GM18858 (cell line): Measurements from ENCODE around the gene GATA2.

Experiments
- ATAC-seq: cut with Tn5 transposase; IDR thresholded peaks from one replicate; pipeline ENCODE4 v1.9.1; 2021; ENCODE audit not compliant: unreplicated experiment

GATA2 gene

DNA sequence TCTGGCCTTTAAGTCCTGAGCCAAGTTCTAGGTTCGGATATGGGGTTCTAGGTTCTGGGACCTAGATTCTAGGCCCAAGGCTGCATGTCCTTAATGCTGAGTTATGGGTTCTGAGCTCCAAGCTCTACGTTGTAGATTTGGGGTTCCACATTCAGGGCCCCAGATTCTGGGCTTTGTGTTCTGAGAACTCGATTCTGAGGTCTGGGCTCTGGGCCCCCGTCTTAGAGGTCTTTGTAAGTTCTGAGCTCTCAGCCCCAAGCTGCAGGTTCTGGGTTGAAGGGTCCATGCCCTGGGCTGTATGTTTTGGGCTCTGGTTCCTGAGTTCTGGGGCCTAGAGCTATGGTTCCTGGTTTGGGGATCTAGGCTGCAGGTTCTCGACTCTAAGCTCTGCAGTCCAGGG lies 16.3 kb downstream of the GATA2 start:
- no peak for ATAC-seq

GRCh38 chr3:128475355-128475754 lies 17.6 kb downstream of the GATA2 start:
- ATAC-seq = no peak

DNA sequence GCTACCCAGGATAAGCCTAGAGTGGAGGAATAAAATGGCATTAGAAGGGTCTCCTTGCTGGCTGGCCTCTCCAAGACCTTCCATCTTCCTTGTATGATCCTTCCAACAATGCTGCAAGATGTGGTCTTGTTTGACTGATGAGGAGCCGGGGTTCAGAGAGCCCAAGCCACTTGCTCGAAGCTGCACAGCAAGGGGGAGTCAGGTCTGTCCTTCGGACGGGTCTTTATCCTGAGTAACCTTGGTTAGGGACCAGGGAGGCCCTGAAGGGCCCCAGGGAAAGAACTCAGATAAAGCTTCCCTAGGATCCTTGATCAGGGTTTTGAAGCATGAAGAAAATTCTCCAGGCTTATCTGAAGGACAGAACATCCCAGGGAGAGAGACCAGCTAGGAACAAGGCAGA lies 19.3 kb downstream of the GATA2 start:
- no peak for ATAC-seq

GRCh38 chr3:128473180-128473519 lies 19.9 kb downstream of the GATA2 start:
- ATAC-seq = no peak

DNA sequence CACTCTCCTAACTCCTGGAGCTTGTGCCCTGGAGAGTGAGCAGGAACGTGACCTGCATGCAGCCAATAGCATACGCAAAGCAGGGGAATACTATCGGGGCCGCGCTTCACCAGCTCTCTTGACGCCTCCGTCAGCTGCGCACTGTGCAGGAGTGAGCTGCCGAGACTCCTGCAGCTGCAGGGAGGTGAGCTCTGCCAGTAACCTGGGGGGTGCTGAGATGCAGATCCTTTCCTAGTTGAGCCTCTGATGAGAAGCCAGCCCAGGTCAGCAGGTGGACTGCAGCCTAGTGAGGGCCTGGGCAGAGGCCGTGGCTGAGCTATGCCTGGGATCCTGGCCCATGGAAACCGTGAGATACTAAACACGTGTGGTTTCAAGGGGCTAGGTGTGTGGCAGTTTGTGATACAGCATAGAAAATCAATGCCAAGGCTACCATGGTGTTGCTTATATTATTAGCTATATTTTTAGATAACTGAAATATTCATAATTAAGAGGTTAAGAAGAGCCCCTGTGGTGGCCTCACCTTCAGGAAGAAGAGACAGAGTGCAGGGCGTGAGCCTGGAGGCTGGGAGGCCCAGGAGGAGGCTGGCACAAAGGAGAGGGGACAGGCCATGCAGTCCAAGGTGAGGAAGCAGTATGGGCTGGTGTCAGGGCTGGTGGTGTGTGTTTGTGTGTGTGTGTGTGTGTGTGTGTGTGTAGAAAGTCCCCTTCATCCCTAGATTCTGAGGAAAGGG lies 20.4 kb downstream of the GATA2 start:
- ATAC-seq = no peak

GRCh38 chr3:128471720-128472119 lies 21.3 kb downstream of the GATA2 start:
- ATAC-seq = no peak

DNA sequence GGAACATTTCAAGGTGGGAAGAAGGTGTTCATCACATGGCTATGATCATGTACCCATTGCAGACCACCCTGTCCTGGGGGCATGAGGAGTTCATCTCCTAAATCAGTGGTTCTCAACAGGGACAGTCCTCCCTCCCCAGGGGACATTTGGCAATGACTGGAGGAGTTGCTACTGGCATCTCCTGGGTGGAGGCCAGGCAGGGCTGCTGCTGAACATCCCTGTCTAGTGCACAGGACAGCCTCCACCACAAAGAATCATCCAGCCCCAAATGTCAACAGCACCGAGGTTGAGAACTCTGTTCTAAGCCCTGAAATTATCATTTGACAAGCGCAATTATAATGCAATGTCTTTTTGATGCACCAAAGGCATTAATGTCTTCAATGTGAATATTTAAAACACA lies 21.9 kb downstream of the GATA2 start:
- ATAC-seq = no peak

DNA sequence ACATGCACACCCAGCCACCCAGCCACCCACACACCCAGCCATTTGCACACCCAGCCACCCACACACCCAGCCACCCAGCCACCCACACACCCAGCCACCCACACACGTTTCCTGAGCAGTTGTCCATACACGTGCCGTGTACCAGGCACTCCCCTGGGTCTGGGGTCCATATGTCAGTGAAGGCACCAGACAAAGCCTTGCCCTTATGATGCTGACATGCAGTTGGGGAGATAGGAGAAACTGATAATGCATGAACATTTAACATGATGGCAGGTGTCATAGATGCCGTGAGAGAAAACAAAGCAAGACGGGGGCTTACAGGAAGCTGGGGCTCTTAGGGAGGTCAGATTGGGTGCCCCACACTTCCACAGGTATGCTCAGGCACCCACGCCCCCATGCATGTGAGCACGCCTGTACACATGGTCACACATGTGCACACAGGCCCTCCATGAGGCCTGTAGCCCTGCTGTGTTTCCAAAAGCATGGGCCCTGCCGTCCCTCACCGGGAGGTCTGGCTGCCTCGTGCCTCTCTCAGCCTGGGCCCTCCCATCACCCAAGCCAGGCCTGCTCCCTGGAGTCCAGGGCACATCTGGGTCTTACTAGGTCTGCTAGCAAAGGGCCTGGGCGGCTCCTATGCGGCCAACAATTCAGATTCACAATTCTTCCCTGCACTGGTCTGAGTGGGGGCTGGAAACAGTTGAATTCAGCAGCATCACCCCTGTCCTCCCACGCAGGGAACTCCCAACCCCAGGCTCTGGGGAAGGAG lies 22.7 kb downstream of the GATA2 start:
- no peak for ATAC-seq

DNA sequence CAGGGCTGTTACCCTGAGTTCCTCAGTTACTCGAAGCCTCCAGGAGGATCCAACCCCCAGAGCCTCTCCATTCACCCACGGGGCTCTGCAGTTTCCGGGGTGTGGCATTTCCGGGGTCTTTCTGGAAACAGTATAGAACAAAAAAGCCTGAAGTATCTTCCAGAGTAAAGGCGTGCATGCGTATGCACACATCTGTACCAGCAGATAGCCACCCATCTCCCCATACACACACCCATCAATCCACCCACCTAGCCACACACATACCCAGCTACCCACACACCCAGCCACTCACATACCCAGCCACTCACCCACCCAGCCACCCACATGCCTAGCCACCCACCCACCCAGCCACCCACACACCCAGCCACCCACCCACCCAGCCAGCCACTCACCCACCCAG lies 23.4 kb downstream of the GATA2 start:
- no peak for ATAC-seq

GRCh38 chr3:128468791-128469527 lies 24.0 kb downstream of the GATA2 start:
- no peak for ATAC-seq

DNA sequence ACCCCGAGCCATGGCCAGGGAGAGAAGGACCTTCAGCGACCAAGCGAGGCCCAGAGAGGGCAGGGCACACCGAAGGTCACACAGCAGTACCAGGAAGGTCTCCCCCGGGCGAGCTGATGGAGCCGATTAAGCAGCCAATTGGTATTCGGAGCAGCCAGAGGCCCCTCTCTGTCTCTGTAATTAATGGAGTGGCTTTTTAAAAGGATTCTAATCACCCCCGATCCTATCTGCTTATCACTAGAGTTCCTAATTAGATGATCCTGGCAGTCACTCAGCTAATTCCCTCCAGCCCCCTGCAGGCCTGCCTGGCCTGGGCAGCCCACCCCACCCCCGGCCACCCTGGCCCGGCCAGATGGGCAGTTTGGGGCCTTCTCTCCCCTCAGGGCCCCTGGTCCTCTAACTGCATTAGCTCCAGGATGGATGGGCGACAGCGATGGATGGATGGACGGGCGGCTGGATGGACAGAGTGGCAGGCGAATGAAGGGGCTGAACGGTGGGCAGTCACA lies 24.7 kb downstream of the GATA2 start:
- ATAC-seq = no peak

- no peak for ATAC-seq
Observed at GRCh38 chr3:128466840-128467541, 26.0 kb downstream of the GATA2 start, which contains the start of gene DNAJB8. Gene DNAJB8, minus strand, starts transcription at chr3:128466890. Its CDS starts 3,645 bp downstream, at chr3:128463245.

DNA sequence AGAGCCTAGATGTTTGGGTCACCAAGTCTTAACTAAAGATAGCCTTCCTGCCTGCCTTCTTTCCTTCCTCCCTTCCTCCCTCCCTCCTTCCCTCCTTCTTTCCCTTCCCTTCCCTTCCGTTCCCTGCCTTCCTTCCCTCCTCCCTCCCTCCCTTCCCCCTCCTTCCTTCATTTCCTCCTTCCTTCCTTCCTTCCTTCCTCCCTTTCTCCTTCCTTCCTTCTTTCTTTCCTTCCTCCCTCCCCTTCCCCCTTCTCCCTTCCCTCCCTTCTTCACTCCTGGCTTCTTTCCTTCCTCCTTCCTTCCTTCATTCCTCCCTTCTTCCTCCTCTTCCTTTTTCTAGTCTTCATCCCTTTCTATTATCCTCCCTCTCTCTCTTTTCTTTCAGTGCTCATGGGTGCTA lies 28.3 kb downstream of the GATA2 start:
- no peak for ATAC-seq

DNA sequence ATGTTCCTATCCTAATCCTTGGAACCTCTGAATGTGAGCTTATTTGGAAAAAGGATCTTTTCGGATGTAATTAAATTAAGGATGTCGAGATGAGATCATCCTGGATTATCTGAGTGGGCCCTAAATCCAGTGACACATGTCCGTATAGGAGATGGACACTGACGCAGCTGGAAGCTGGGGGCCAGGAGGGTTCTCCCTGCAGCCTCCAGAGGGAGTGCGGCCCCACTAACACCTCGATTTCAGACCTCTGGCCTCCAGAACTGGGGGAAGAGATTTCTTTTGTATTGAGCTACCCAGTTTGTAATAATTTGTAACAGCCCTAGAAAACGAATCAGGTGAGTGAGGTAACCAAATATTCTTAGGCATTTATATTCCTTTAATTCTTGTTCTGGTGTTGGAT lies 28.8 kb downstream of the GATA2 start:
- ATAC-seq = no peak

- no peak for ATAC-seq
Observed at GRCh38 chr3:128463771-128464170, 29.2 kb downstream of the GATA2 start.

- no peak for ATAC-seq
Observed at GRCh38 chr3:128463354-128463753, 29.6 kb downstream of the GATA2 start.

GRCh38 chr3:128462931-128463330 lies 30.1 kb downstream of the GATA2 start:
- ATAC-seq = no peak

DNA sequence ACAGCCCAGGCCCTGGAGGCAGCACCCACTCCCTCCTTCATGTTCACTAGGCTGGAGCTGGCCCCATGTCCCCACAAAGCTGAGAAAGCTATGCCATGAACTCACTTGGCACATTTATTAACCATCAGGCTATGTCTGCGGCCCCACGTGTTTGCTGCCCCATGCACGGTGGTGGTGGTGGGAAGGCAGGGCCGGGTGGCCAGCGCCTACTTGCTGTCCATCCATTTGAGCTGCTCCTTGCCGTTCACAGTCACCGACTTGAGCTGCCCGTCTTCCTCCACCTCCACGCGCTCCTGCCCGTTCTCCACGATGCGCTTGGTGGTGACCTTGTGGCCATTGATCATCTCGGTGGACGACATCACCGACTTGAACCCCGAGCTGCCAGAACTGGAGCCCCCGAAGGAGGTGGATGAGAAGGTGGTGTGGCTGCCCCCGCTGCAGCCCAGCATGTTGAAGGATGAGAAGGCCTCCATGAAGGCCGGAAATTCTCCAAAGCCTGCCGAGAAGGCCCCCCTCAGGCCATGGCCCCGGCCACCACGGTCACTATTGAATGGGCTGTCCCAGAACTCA lies 30.6 kb downstream of the GATA2 start:
- ATAC-seq = no peak

DNA sequence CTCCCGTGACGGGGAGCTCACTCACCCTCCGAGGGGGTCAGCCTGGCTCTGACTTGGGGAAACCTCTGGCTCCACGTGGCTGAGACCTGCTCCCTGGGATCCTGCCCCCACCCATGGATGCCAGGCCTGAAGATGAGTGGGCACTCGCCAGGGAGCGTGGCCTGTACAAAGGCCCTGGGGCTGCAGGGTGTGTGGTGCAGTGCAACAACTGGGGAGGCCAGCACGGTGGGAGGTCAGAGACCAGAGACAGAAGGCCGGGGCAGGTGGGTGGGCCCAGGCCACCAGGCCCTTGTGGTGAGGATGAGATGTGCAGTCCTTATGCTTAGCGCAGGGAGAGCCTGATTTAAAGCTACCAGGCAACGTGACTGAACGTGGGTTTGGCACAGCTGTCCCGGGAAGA lies 31.3 kb downstream of the GATA2 start:
- no peak for ATAC-seq

- no peak for ATAC-seq
Observed at GRCh38 chr3:128459461-128459820, 33.6 kb downstream of the GATA2 start.
